Thymus (tissue), 11 donors: ENCODE data around the gene BAZ2B. TPM values are rescaled to one million over a fixed set of nuclear protein-coding genes. Genes with fewer than 3 reads are reported as not detected.
"Not testable (repeated sequence)": the region's sequence is repeated elsewhere in the genome, so short reads cannot be mapped to it uniquely, and the experiment has no call there.

Experiments used
- DNase-seq, 9 donors: peaks; one replicate each; pipeline ENCODE4 v3.0.0-alpha.2; 2013; ENCODE audit warnings: low spot score in 9 of 9, low read depth in 6 of 9, missing footprints in 1 of 9
- H3K27ac ChIP-seq, 2 donors: one replicate each; pipeline ENCODE4 v1.5.1; 2013; ENCODE audit warnings: control low read depth in 1 of 2, low read depth in 1 of 2, low read length in 1 of 2, mild to moderate bottlenecking in 1 of 2, moderate library complexity in 1 of 2
- H3K27me3 ChIP-seq, 2 donors: one replicate each; pipeline ENCODE4 v1.5.1; 2013; ENCODE audit warnings: low read length in 1 of 2; ENCODE audit not compliant: control insufficient read depth in 2 of 2, insufficient read depth in 1 of 2
- H3K36me3 ChIP-seq, 2 donors: one replicate each; pipeline ENCODE4 v1.5.1; 2013; ENCODE audit warnings: low read length in 1 of 2, mild to moderate bottlenecking in 1 of 2, moderate library complexity in 1 of 2; ENCODE audit not compliant: control insufficient read depth in 2 of 2, insufficient read depth in 2 of 2
- H3K4me1 ChIP-seq, 2 donors: one replicate each; pipeline ENCODE4 v1.5.1; 2013; ENCODE audit warnings: low read length in 2 of 2; ENCODE audit not compliant: control insufficient read depth in 2 of 2, insufficient read depth in 2 of 2
- H3K4me3 ChIP-seq, 2 donors: one replicate each; pipeline ENCODE4 v1.5.1; 2013; ENCODE audit warnings: low read length in 2 of 2, control low read depth in 1 of 2, mild to moderate bottlenecking in 1 of 2
- H3K9me3 ChIP-seq, 2 donors: one replicate each; pipeline ENCODE4 v1.5.1; 2013; ENCODE audit warnings: low read length in 1 of 2, mild to moderate bottlenecking in 1 of 2; ENCODE audit not compliant: control insufficient read depth in 2 of 2, insufficient read depth in 1 of 2
- WGBS: extraction: QIAGEN DNeasy Blood & Tissue Kit; methylation state at CpG from one replicate; pipeline ENCODE4 v1.1.7; 2013; 5-methylcytosine and 5-hydroxymethylcytosine counted together
- polyA plus RNA-seq: library from polyadenylated mRNA; stranded (reverse); fragments of 200-250 nt; gene quantifications from one replicate; pipeline ENCODE4 v1.2.3, GENCODE V29; 2013
- total RNA-seq: library from RNA; stranded (reverse); fragments of 120-200 nt; gene quantifications from one replicate; pipeline ENCODE4 v1.2.4, GENCODE V29; 2013
- donor health status: healthy.

BAZ2B gene
- total and polyA plus RNA-seq, 2 donors = 16.9 to 43.3 TPM

DNA sequence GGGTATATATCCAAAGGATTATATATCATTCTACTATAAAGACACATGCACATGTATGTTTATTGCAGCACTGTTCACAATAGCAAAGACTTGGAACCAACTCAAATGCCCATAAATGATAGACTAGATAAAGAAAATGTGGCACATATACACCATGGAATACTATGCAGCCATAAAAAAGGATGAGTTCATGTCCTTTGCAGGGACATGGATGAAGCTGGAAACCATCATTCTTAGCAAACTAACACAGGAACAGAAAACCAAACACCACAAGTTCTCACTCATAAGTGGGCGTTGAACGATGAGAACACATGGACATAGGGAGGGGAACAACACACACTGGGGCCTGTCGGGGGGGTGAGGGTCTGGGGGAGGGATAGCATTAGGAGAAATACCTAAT lies 254.7 kb downstream of the BAZ2B start:
- WGBS = 98% methylated on average over 3 of the region's 3 CpGs
- not testable (repeated sequence) for H3K4me3 ChIP-seq, H3K27ac ChIP-seq, H3K9me3 ChIP-seq, H3K27me3 ChIP-seq, H3K36me3 ChIP-seq, DNase-seq, H3K4me1 ChIP-seq

- Histone ChIP-seq H3K27me3 (no peaks in the 10 kb centered on the region), H3K36me3 (peaks cover 7 to 9% of the 10 kb centered on the region in 2 donors), H3K4me3 (no peak overlapping the region), H3K4me1 (peaks cover 0 to 2% of the 10 kb centered on the region in 2 donors), H3K9me3 (no peaks in the 10 kb centered on the region), H3K27ac (no peak overlapping the region)
- no peak for DNase-seq
- 98% methylated on average over 8 of the region's 8 CpGs for WGBS
Observed at GRCh38 chr2:159356053-159356554, 260.2 kb downstream of the BAZ2B start.

GRCh38 chr2:159351977-159352376 lies 264.4 kb downstream of the BAZ2B start:
- DNase-seq = no peak
- H3K4me3 ChIP-seq = no peak overlapping the region
- H3K27ac ChIP-seq = no peak overlapping the region
- over 99% methylated on average over 3 of the region's 3 CpGs for WGBS
- peaks cover 13 to 29% of the 10 kb centered on the region in 2 donors for H3K36me3 ChIP-seq
- H3K4me1 ChIP-seq = peaks cover 0 to 2% of the 10 kb centered on the region in 2 donors
- no peaks in the 10 kb centered on the region for H3K27me3 ChIP-seq
- no peaks in the 10 kb centered on the region for H3K9me3 ChIP-seq

DNA sequence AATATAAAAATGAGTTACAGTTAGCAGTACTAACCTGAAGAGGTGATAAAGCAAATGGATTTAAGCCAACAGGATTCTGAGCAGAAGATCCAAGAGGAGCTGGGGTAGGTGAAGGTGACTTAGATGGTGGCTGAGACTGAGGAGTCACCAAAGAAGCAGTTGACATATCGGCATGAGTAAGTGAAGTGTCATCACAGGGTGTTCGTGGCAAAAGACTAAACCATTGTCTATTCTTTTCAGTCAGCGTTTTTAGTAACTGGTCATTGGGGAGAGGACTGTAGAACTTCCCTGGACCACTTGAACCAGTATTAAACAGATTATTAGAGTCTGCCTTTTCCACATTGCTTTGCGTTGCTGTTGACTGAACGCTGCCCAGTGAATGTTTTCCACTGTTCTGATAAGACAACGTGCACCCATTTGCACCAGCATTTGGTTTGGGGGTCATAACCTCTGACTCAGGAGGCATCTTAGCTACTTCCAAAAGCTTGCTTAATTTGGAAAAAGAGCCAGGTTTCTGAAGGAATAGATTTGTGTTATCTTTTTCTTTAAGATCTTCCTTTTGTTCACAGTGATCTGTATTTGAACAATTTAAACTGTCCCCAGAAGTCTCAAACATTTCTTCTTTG lies 266.6 kb downstream of the BAZ2B start:
- peaks cover 10 to 21% of the 10 kb centered on the region in 2 donors for H3K36me3 ChIP-seq

DNA sequence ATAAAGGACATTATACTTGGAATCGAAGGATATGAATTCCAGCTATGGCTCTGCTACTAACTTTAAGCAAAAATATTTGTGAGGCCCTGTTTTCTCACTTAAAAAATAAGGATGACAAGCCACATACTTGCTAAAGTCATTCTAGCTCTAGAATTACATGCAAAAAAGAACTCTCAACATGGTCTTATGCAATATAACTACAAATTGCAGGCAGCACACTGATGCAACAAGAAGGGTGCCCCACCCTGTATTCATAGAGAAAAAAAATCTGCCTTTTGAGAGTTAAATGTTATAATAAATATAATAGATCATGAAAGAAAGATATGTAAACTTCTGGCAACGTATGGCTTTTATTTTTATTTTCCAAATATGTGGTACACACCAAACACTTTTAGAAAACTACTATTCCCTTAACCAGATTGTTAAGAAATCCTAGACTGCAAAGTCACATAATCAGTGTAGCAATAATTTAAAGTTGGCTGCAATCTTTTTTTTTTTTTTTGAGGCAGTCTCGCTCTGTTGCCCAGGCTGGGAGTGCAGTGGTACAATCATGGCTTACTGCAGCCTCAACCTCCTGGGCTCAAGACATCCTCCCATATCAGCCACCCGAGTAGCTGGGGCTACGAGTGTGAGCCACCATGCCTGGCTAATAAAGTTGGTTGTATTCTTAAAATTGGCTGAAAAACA lies 289.6 kb downstream of the BAZ2B start:
- no peak for DNase-seq
- Histone ChIP-seq H3K9me3 (no peaks in the 10 kb centered on the region), H3K4me1 (no peaks in the 10 kb centered on the region), H3K36me3 (peaks cover 10 to 16% of the 10 kb centered on the region in 2 donors), H3K27ac (no peak overlapping the region), H3K4me3 (no peak overlapping the region), H3K27me3 (no peaks in the 10 kb centered on the region)
- 98% methylated on average over 5 of the region's 5 CpGs for WGBS

More for the DNA sequence above, 266.6 kb downstream of the BAZ2B start:
- WGBS = 98% methylated on average over 6 of the region's 6 CpGs
- no peak for DNase-seq
- no peaks in the 10 kb centered on the region for H3K9me3 ChIP-seq
- H3K27me3 ChIP-seq = no peaks in the 10 kb centered on the region
- H3K4me3 ChIP-seq = no peak overlapping the region
- H3K27ac ChIP-seq = no peak overlapping the region
- H3K4me1 ChIP-seq = peaks cover 0 to 2% of the 10 kb centered on the region in 2 donors

- Histone ChIP-seq H3K27me3 (no peaks in the 10 kb centered on the region), H3K36me3 (peaks cover 0 to 12% of the 10 kb centered on the region in 2 donors), H3K4me1 (no peaks in the 10 kb centered on the region), H3K9me3 (no peaks in the 10 kb centered on the region), H3K27ac (no peak overlapping the region), H3K4me3 (no peak overlapping the region)
- no peak for DNase-seq
Observed at GRCh38 chr2:159322419-159322818, 293.9 kb downstream of the BAZ2B start.

DNA sequence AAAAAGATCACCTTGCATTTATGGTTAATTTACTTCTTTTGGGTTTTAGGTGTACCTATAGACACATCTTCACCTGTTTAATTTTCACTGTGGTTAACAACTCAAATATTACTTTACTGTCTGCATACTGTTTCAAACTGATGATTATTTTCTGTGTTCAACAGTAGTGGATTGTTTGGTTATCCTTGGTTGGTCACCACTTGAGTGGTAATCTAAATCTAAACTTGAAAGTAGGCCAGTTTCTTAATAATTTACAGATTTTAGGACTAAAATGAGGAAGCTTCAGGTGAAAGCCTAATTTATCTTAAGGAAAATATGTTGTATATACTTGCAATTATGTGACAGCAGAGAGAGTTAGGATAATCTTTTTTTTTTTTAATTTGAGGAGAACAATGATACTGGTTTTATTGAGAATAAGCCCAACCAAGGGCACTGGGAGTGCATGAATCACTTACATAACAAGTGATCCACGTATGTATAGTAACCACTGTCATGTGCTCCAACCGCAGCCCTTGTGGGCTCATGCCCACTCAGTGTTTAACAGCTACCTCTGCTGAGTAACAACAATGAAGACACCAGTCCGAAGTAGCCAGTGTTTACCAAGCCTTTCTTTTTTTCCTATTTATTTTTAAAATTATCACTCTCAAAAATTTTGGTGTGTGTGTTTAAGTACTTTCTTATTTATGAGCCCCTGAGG lies 298.8 kb downstream of the BAZ2B start:
- 97% methylated on average over 3 of the region's 3 CpGs for WGBS
- Histone ChIP-seq H3K27ac (no peak overlapping the region), H3K27me3 (no peaks in the 10 kb centered on the region), H3K4me3 (no peak overlapping the region), H3K9me3 (no peaks in the 10 kb centered on the region), H3K36me3 (peaks cover 3 to 17% of the 10 kb centered on the region in 2 donors), H3K4me1 (no peaks in the 10 kb centered on the region)
- DNase-seq = no peak

DNA sequence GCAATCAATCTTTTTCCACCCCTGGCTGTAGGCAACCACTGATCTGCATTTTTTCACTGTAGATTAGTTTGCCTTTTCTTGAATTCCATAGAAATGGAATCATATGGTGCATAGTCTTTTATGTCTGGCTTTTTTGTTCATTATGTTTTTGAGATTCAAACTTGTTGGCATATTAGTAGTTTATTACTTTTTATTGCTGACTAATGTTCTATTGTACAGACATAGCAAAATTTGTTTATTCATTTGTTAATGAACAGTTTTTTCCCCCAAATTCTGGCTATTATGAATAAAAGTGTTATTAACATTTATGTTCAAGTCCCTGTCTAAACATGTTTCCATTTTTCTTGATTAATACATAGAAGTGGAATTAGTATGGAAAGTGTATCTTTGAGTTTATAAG lies 308.4 kb downstream of the BAZ2B start:
- no peaks in the 10 kb centered on the region for H3K9me3 ChIP-seq
- no peaks in the 10 kb centered on the region for H3K36me3 ChIP-seq
- no peak overlapping the region for H3K27ac ChIP-seq
- no peaks in the 10 kb centered on the region for H3K4me1 ChIP-seq
- DNase-seq = no peak
- H3K4me3 ChIP-seq = no peak overlapping the region
- H3K27me3 ChIP-seq = no peaks in the 10 kb centered on the region

DNA sequence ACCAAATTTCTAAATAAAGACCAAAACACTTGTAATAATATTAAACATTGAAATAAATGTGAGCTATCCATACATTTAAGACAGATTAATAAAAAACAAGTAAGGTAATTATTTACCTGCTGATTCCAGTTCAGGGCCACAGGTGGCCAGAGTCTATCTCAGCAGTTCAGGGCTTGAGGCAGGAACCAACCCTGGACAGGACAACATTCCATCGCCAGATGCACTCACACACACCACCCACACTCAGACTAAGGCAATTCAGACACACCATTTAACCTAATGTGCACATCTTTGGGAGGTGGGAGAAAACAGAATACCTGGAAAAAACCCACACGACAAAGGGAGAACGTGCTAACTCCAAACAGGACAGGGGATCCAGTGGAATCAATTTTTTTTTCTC lies 315.8 kb downstream of the BAZ2B start:
- Histone ChIP-seq H3K9me3 (no peaks in the 10 kb centered on the region), H3K4me1 (no peaks in the 10 kb centered on the region), H3K27ac (no peak overlapping the region), H3K27me3 (no peaks in the 10 kb centered on the region), H3K36me3 (no peaks in the 10 kb centered on the region), H3K4me3 (no peak overlapping the region)
- 97% methylated on average over 3 of the region's 3 CpGs for WGBS
- DNase-seq = no peak
